Chondrocyte (in vitro differentiated cells): ENCODE results near the gene MYCBP2. TPM values are rescaled to one million over a fixed set of nuclear protein-coding genes. Genes with fewer than 3 reads are reported as not detected.

Source experiments
- DNase-seq: peaks from one replicate; pipeline ENCODE4 v3.0.0; 2021; ENCODE audit warnings: mixed read lengths, low spot score
- H3K27ac Mint-ChIP-seq: one replicate; pipeline ENCODE4 v1.8.0; 2021; ENCODE audit warnings: mild to moderate bottlenecking, moderate library complexity, mixed read lengths; ENCODE audit not compliant: unreplicated experiment
- H3K27me3 Mint-ChIP-seq: 2 replicates; pipeline ENCODE4 v1.8.0; 2021; ENCODE audit warnings: low read depth, mixed read lengths
- H3K36me3 Mint-ChIP-seq: 2 replicates; pipeline ENCODE4 v1.8.0; 2021; ENCODE audit warnings: low read depth, mixed read lengths
- H3K4me1 Mint-ChIP-seq: 2 replicates; pipeline ENCODE4 v1.8.0; 2021; ENCODE audit warnings: low read depth, mild to moderate bottlenecking, mixed read lengths
- H3K4me3 Mint-ChIP-seq: one replicate; pipeline ENCODE4 v1.8.0; 2021; ENCODE audit warnings: mild to moderate bottlenecking, moderate library complexity, mixed read lengths; ENCODE audit not compliant: unreplicated experiment
- H3K9me3 Mint-ChIP-seq: 2 replicates; pipeline ENCODE4 v1.8.0; 2021; ENCODE audit warnings: low read depth, mixed read lengths
- total RNA-seq: library from RNA; stranded (reverse); gene quantifications from 3 replicates; pipeline ENCODE4 v1.2.1, GENCODE V29; 2021
- TF ChIP-seq, protein P1 (sequence below): fragments of 200-600 bp; sonication (generic); IDR thresholded peaks from 2 replicates; pipeline ENCODE4 v1.5.0; 2021; ENCODE audit warnings: antibody characterized with exemption, mild to moderate bottlenecking, moderate library complexity

Gene MYCBP2
- total RNA-seq, 1 donor from 2014 or later = 59.5 TPM

DNA sequence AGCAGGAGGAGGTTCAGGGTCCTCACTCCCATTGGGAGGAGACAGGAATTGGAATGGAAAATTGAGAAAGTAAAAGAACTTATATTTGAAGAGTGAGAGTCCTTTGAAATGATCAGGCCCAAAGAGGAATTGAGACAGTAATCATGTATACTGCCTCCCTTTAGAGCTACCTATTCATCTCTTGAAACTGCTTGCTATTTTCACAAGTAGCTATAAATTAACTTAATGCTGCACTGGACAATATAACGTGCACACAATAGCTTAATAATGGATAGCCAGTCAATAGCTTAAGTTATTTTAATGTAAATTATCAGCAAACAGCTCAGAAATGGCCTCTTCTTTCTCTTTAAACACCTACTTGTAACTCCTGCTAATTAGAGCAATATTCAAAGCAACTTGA lies 46.6 kb upstream of the MYCBP2 start:
- TF ChIP-seq, protein P1, sequence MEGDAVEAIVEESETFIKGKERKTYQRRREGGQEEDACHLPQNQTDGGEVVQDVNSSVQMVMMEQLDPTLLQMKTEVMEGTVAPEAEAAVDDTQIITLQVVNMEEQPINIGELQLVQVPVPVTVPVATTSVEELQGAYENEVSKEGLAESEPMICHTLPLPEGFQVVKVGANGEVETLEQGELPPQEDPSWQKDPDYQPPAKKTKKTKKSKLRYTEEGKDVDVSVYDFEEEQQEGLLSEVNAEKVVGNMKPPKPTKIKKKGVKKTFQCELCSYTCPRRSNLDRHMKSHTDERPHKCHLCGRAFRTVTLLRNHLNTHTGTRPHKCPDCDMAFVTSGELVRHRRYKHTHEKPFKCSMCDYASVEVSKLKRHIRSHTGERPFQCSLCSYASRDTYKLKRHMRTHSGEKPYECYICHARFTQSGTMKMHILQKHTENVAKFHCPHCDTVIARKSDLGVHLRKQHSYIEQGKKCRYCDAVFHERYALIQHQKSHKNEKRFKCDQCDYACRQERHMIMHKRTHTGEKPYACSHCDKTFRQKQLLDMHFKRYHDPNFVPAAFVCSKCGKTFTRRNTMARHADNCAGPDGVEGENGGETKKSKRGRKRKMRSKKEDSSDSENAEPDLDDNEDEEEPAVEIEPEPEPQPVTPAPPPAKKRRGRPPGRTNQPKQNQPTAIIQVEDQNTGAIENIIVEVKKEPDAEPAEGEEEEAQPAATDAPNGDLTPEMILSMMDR = no peak
- Mint-ChIP-seq H3K9me3 (peaks cover 3% of the 10 kb centered on the region), H3K27me3 (peaks cover 9% of the 10 kb centered on the region), H3K4me1 (no peaks in the 10 kb centered on the region), H3K27ac (no peak overlapping the region), H3K36me3 (no peaks in the 10 kb centered on the region), H3K4me3 (no peak overlapping the region)
- no peak for DNase-seq

DNA sequence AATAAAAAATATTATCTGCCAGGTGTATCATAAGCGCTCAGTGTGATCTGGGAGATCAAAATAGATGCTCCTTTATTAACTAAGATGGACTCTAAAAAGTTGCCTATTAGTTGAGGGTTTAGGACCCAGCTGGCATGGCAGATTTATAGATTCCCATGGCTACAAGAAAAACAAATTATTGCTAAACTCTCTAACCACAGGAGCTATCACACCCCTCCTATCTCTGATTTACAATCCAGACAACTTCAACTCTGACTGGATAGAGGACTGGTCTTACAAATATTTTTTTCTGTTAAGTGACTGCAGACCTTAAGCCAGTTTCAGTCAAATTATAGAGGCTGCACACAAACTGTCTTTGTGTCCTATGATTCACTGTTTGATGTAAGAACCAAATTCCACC lies 45.4 kb upstream of the MYCBP2 start:
- no peak overlapping the region for H3K4me3 Mint-ChIP-seq
- no peaks in the 10 kb centered on the region for H3K36me3 Mint-ChIP-seq
- TF ChIP-seq, protein P1 = no peak
- H3K27me3 Mint-ChIP-seq = peaks cover 20% of the 10 kb centered on the region
- DNase-seq = no peak
- H3K9me3 Mint-ChIP-seq = peaks cover 9% of the 10 kb centered on the region
- no peak overlapping the region for H3K27ac Mint-ChIP-seq
- no peaks in the 10 kb centered on the region for H3K4me1 Mint-ChIP-seq

GRCh38 chr13:77370888-77371287 lies 44.0 kb upstream of the MYCBP2 start:
- H3K9me3 Mint-ChIP-seq = peaks cover 9% of the 10 kb centered on the region
- DNase-seq = no peak
- TF ChIP-seq, protein P1 = no peak

GRCh38 chr13:77362166-77362565 lies 35.3 kb upstream of the MYCBP2 start:
- H3K27me3 Mint-ChIP-seq = peaks cover 5% of the 10 kb centered on the region
- no peak overlapping the region for H3K27ac Mint-ChIP-seq
- no peak for DNase-seq
- TF ChIP-seq, protein P1 = no peak
- H3K9me3 Mint-ChIP-seq = no peaks in the 10 kb centered on the region
- H3K36me3 Mint-ChIP-seq = no peaks in the 10 kb centered on the region
- no peaks in the 10 kb centered on the region for H3K4me1 Mint-ChIP-seq
- H3K4me3 Mint-ChIP-seq = no peak overlapping the region

More at GRCh38 chr13:77370888-77371287, 44.0 kb upstream of the MYCBP2 start:
- Mint-ChIP-seq H3K4me3 (no peak overlapping the region), H3K36me3 (no peaks in the 10 kb centered on the region), H3K27me3 (peaks cover 25% of the 10 kb centered on the region), H3K27ac (no peak overlapping the region), H3K4me1 (no peaks in the 10 kb centered on the region)

DNA sequence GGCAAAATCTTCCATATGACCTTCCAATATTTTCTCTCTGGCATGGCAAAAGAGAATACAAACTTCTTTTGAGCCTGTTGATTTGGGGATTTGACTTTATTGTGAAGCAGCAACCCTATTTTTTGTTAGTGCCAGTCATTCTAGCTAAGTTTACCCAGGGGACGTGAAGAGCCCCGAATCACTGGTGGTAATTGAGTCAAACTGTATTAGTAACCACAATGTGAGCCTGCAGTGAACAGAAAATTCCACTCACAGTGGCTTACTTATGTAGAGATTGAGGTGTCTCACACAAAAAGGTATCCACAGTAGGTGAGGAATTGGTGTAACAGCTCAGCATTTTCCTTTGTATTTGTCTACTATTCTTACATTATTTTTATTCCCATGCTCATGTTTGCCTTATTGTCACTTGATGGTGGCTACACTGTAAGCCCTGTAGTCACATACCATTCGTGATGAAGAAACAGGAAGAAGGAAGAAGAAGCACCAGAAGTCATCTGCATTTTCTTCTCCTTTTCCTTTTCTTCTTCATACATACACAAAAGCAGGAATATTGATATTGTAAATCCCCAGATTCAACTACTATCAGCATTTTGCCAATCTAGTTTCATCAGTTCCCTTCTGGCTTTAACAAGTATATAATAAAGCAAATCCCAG lies 33.3 kb upstream of the MYCBP2 start:
- TF ChIP-seq, protein P1 = no peak
- no peak overlapping the region for H3K4me3 Mint-ChIP-seq
- H3K9me3 Mint-ChIP-seq = no peaks in the 10 kb centered on the region
- no peaks in the 10 kb centered on the region for H3K36me3 Mint-ChIP-seq
- DNase-seq = no peak
- no peak overlapping the region for H3K27ac Mint-ChIP-seq
- peaks cover 6% of the 10 kb centered on the region for H3K27me3 Mint-ChIP-seq
- H3K4me1 Mint-ChIP-seq = no peaks in the 10 kb centered on the region
